Breast epithelium (tissue), 3 donors: Measurements from ENCODE around the gene FAXDC2.

Experiments
- POLR2A ChIP-seq: fragments of 450-650 bp; IDR thresholded peaks from one replicate; pipeline ENCODE4 v1.6.1; 2016; ENCODE audit warnings: antibody characterized with exemption, mild to moderate bottlenecking, moderate library complexity
- POLR2AphosphoS5 ChIP-seq, 3 donors: sonication (generic); formaldehyde crosslinking; IDR thresholded peaks; one replicate each; pipeline ENCODE4 v1.6.1; 2017; ENCODE audit warnings: antibody characterized with exemption in 3 of 3
- TF ChIP-seq, protein P1 (sequence below), 3 donors: fragments of 450-650 bp; IDR thresholded peaks; one replicate each; pipeline ENCODE4 v1.5.1; 2016 to 2017; ENCODE audit warnings: antibody characterized with exemption in 3 of 3, mild to moderate bottlenecking in 3 of 3, moderate library complexity in 3 of 3

GRCh38 chr5:154794525-154795234 is 55.7 kb downstream of the FAXDC2 start:
- TF ChIP-seq, protein P1, sequence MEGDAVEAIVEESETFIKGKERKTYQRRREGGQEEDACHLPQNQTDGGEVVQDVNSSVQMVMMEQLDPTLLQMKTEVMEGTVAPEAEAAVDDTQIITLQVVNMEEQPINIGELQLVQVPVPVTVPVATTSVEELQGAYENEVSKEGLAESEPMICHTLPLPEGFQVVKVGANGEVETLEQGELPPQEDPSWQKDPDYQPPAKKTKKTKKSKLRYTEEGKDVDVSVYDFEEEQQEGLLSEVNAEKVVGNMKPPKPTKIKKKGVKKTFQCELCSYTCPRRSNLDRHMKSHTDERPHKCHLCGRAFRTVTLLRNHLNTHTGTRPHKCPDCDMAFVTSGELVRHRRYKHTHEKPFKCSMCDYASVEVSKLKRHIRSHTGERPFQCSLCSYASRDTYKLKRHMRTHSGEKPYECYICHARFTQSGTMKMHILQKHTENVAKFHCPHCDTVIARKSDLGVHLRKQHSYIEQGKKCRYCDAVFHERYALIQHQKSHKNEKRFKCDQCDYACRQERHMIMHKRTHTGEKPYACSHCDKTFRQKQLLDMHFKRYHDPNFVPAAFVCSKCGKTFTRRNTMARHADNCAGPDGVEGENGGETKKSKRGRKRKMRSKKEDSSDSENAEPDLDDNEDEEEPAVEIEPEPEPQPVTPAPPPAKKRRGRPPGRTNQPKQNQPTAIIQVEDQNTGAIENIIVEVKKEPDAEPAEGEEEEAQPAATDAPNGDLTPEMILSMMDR (IDR thresholded peaks at IDR 0.05) = no peak
- TF ChIP-seq POLR2A = no peak
- TF ChIP-seq POLR2AphosphoS5 (IDR thresholded peaks at IDR 0.05) = no peak
